Measurements from ENCODE around the gene RPS15.

- TF ChIP-seq TCF12 (IDR thresholded peaks at IDR 0.05) (no peak), CTCF (IDR thresholded peaks at IDR 0.05) (no peak), SIN3A (IDR thresholded peaks at IDR 0.05; ENCODE audit: borderline replicate concordance, low read depth, low read length) (no peak), EZH2phosphoT487 (IDR thresholded peaks at IDR 0.05; ENCODE audit: borderline replicate concordance, low read depth) (no peak), EP300 (IDR thresholded peaks at IDR 0.05; ENCODE audit: borderline replicate concordance in 1 of 2, low read depth in 1 of 2, low read length in 1 of 2) (no peak), ZBTB33 (IDR thresholded peaks at IDR 0.05; ENCODE audit: borderline replicate concordance, low read depth) (no peak), FOXM1 (IDR thresholded peaks at IDR 0.05; ENCODE audit: low read depth) (no peak), REST (IDR thresholded peaks at IDR 0.05; ENCODE audit: low read depth, low read length) (no peak), NFIC (IDR thresholded peaks at IDR 0.05; ENCODE audit: borderline replicate concordance) (no peak), ELF1 (IDR thresholded peaks at IDR 0.05) (no peak)
Measured at GRCh38 chr19:1424192-1424955, 13.8 kb upstream of the RPS15 start.

Measured in SK-N-SH (cell line).